Measurements from ENCODE around the gene NTM. TPM values are rescaled to one million over a fixed set of nuclear protein-coding genes. Genes with fewer than 3 reads are reported as not detected.

NTM gene
- total RNA-seq, 1 experiment from 2014 or later, result not detected

GRCh38 chr11:131924001-131924400 is 553.6 kb downstream of the NTM start:
- DNase-seq (ENCODE audit: low read depth, low spot score), result no peak
- peaks cover 3 to 4% of the 10 kb centered on the region in 2 experiments; a peak in 2 of 4 replicates for H3K9me3 ChIP-seq (ENCODE audit: control insufficient read depth in 1 of 2, insufficient read depth in 1 of 2, low read depth in 1 of 2, low read length in 2 of 2)
- CTCF ChIA-PET, result no interaction called here
- BruUV-seq (replicated peaks), result no TSS peak
- H3K36me3 ChIP-seq (ENCODE audit: control insufficient read depth in 1 of 2, insufficient read depth in 2 of 2, low read length in 2 of 2), result no peaks in the 10 kb centered on the region
- H3K79me2 ChIP-seq (ENCODE audit: insufficient read depth, low read length), result no peaks in the 10 kb centered on the region
- H3K4me3 ChIP-seq (replicated peaks in 1 of 2; ENCODE audit: low read depth in 1 of 2, low read length in 2 of 2), result no peak overlapping the region
- H3K4me2 ChIP-seq (ENCODE audit: low read length), result no peak overlapping the region
- no peaks in the 10 kb centered on the region for H3K4me1 ChIP-seq (ENCODE audit: control insufficient read depth in 1 of 2, insufficient read depth in 2 of 2, low read length in 2 of 2)
- H2AFZ ChIP-seq (ENCODE audit: low read depth, low read length, poor library complexity, severe bottlenecking), result no peak overlapping the region
- H3K27me3 ChIP-seq (ENCODE audit: insufficient read depth, low read length), result no peaks in the 10 kb centered on the region
- no peak overlapping the region for H3K27ac ChIP-seq (ENCODE audit: low read depth, low read length)
- TF ChIP-seq CBX3 (IDR thresholded peaks at IDR 0.05; ENCODE audit: low read depth), result no peak
- TF ChIP-seq ZBTB33 (IDR thresholded peaks at IDR 0.05; ENCODE audit: extremely low read depth, insufficient replicate concordance, low read length), result no peak
- TF ChIP-seq EZH2 (IDR thresholded peaks at IDR 0.05), result no peak
- no peak for TF ChIP-seq CEBPB (IDR thresholded peaks at IDR 0.05; ENCODE audit: low read depth)
- no peak for TF ChIP-seq EGR1 (IDR thresholded peaks at IDR 0.05; ENCODE audit: low read depth)
- no peak for TF ChIP-seq SIN3A (IDR thresholded peaks at IDR 0.05; ENCODE audit: low read depth)
- TF ChIP-seq FOSL1 (IDR thresholded peaks at IDR 0.05; ENCODE audit: low read depth), result no peak
- TF ChIP-seq RAD21 (IDR thresholded peaks at IDR 0.05; ENCODE audit: low read depth), result no peak
- no peak for TF ChIP-seq REST (IDR thresholded peaks at IDR 0.05; ENCODE audit: low read depth)
- no peak for TF ChIP-seq EZH2phosphoT487 (IDR thresholded peaks at IDR 0.05; ENCODE audit: borderline replicate concordance)
- TF ChIP-seq SP1 (IDR thresholded peaks at IDR 0.05; ENCODE audit: low read depth), result no peak
- no peak for TF ChIP-seq SRF (IDR thresholded peaks at IDR 0.05; ENCODE audit: low read depth)
- TF ChIP-seq JUND (IDR thresholded peaks at IDR 0.05), result no peak
- TF ChIP-seq POLR2A (IDR thresholded peaks at IDR 0.05; ENCODE audit: borderline replicate concordance, extremely low read depth, insufficient read depth, insufficient read length), result no peak
- TF ChIP-seq, protein P1, sequence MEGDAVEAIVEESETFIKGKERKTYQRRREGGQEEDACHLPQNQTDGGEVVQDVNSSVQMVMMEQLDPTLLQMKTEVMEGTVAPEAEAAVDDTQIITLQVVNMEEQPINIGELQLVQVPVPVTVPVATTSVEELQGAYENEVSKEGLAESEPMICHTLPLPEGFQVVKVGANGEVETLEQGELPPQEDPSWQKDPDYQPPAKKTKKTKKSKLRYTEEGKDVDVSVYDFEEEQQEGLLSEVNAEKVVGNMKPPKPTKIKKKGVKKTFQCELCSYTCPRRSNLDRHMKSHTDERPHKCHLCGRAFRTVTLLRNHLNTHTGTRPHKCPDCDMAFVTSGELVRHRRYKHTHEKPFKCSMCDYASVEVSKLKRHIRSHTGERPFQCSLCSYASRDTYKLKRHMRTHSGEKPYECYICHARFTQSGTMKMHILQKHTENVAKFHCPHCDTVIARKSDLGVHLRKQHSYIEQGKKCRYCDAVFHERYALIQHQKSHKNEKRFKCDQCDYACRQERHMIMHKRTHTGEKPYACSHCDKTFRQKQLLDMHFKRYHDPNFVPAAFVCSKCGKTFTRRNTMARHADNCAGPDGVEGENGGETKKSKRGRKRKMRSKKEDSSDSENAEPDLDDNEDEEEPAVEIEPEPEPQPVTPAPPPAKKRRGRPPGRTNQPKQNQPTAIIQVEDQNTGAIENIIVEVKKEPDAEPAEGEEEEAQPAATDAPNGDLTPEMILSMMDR (IDR thresholded peaks at IDR 0.05 in 2 of 3, conservative IDR thresholded peaks at IDR 0.05 in 1 of 3; ENCODE audit: borderline replicate concordance in 1 of 3, insufficient read depth in 1 of 3, low read depth in 2 of 3, low read length in 2 of 3), result no peak
- no peak for TF ChIP-seq POLR2AphosphoS5 (IDR thresholded peaks at IDR 0.05; ENCODE audit: low read depth, low read length)
- TF ChIP-seq ZFX (IDR thresholded peaks at IDR 0.05), result no peak
- TF ChIP-seq, protein P2, sequence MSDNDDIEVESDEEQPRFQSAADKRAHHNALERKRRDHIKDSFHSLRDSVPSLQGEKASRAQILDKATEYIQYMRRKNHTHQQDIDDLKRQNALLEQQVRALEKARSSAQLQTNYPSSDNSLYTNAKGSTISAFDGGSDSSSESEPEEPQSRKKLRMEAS (IDR thresholded peaks at IDR 0.05), result no peak
- TF ChIP-seq TCF7L2 (IDR thresholded peaks at IDR 0.05; ENCODE audit: borderline replicate concordance, extremely low read depth, insufficient read depth, insufficient read length), result no peak
- ATAC-seq, result no peak
- intact Hi-C loops (cut with micrococcal nuclease), result no loop called here
- POLR2A ChIA-PET, result no interaction called here
- H3K9me2 ChIP-seq (ENCODE audit: insufficient read depth), result no peaks in the 10 kb centered on the region
- H4K20me1 ChIP-seq (ENCODE audit: insufficient read depth), result no peaks in the 10 kb centered on the region
- RAD21 ChIA-PET (ENCODE audit: low non-redundant PET in 1 of 2, low total read pairs in 2 of 2, uncharacterized antibody in 2 of 2, unreplicated experiment in 2 of 2), result no interaction called here
- H3K9ac ChIP-seq (ENCODE audit: low read length), result no peak overlapping the region

All from HCT116 (cell line).